Heart left ventricle (tissue), 16 donors: ENCODE results near the gene AGTRAP. TPM values are rescaled to one million over a fixed set of nuclear protein-coding genes. Genes with fewer than 3 reads are reported as not detected.

Experiments used
- ATAC-seq, 4 donors: fragments of 200-7000 bp; cut with Tn5 transposase; one replicate each; pipeline ENCODE4 v1.9.1; 2020 to 2022; ENCODE audit warnings: moderate library complexity in 4 of 4, mild to moderate bottlenecking in 3 of 4, moderate number of reproducible peaks in 1 of 4
- DNase-seq, 5 donors: peaks; one replicate each; pipeline ENCODE4 v3.0.0-alpha.2; 2020
- H3K27ac ChIP-seq, 12 donors: fragments of 200-600 bp; sonication (generic) in 4 of 12; one replicate each; pipeline versions ENCODE4 v1.5.0 to v1.8.0; 2016 to 2022; ENCODE audit warnings: mild to moderate bottlenecking in 2 of 12
- H3K27me3 ChIP-seq, 9 donors: fragments of 200-600 bp; sonication (generic) in 2 of 9; one replicate each; pipeline versions ENCODE4 v1.5.1 to v1.8.0; 2016 to 2022; ENCODE audit warnings: mild to moderate bottlenecking in 3 of 9
- H3K36me3 ChIP-seq, 9 donors: fragments of 200-600 bp; sonication (generic) in 2 of 9; one replicate each; pipeline versions ENCODE4 v1.5.0 to v1.8.0; 2018 to 2022; ENCODE audit warnings: mild to moderate bottlenecking in 2 of 9
- H3K4me1 ChIP-seq, 12 donors: fragments of 200-600 bp; sonication (generic) in 4 of 12; one replicate each; pipeline versions ENCODE4 v1.5.0 to v1.8.0; 2016 to 2022; ENCODE audit warnings: mild to moderate bottlenecking in 3 of 12
- H3K4me3 ChIP-seq, 12 donors: fragments of 200-600 bp; sonication (generic) in 4 of 12; one replicate each; pipeline versions ENCODE4 v1.5.0 to v1.8.0; 2017 to 2022; ENCODE audit warnings: mild to moderate bottlenecking in 9 of 12, moderate library complexity in 4 of 12
- H3K9me3 ChIP-seq, 12 donors: fragments of 200-600 bp; sonication (generic) in 4 of 12; one replicate each; pipeline versions ENCODE4 v1.5.0 to v1.8.0; 2016 to 2022; ENCODE audit warnings: mild to moderate bottlenecking in 1 of 12
- CTCF ChIP-seq, 12 donors: fragments of 200-600 bp; sonication (generic) in 4 of 12; IDR thresholded peaks; one replicate each; pipeline versions ENCODE4 v1.5.0 to v1.8.0; 2018 to 2022; ENCODE audit warnings: antibody characterized with exemption in 12 of 12, mild to moderate bottlenecking in 5 of 12
- POLR2A ChIP-seq, 2 donors: fragments of 450-650 bp; IDR thresholded peaks; one replicate each; pipeline ENCODE4 v1.6.1; 2017; ENCODE audit warnings: antibody characterized with exemption in 2 of 2, mild to moderate bottlenecking in 2 of 2, moderate library complexity in 2 of 2
- WGBS, 4 donors: extraction: QIAGEN DNeasy Blood & Tissue Kit in 2 of 4; methylation state at CpG; one replicate each; pipeline versions ENCODE4 v1.1.5 to v1.1.7; 2013 to 2018; 5-methylcytosine and 5-hydroxymethylcytosine counted together
- intact Hi-C, 10 donors: fragments of 100-400 bp; cut with DNase I; formaldehyde crosslinking; loops; one replicate each; pipeline versions ENCODE4 v1.11.1 to v1.14.2; 2022
- polyA plus RNA-seq, 2 donors: library from polyadenylated mRNA; stranded (reverse); fragments of 200-250 nt; gene quantifications; one replicate each; pipeline ENCODE4 v1.2.3, GENCODE V29; 2013
- total RNA-seq, 9 donors: library from RNA; depleted of rRNA in 2 of 9; stranded (reverse); fragments of >200 nt in 2 of 9; fragmentation: NEBNext Ultra II Directional in 3 of 9; extraction: Animal tissue kit (Norgen Biotek cat#: 25700) in 3 of 9; gene quantifications; one replicate each; pipeline versions ENCODE4 v1.1.0 to v1.2.4, GENCODE V29; 2016 to 2023
- donor health status: ischemic (EF 13 %, LVEDD 7.1; RV severe dilation, severe dysfunction).
- donor health status: healthy with polysubstance abuse.
- donor health status: DM: no; HTN: yes; CAD: no.
- donor health status: DM: no; HTN: no; CAD: no.
- donor health status: ischemic (EF 25% LVEDD 6.9; RV normal size, moderate dysfunction).
- donor health status: ischemic (EF 25% LVEDD 5.7; RV mildly dilated, moderate dysfunction).
- donor health status: healthy.
- donor health status: DM: yes; HTN: yes; CAD: no.
- donor health status: ischemic (EF 35%, LVEDD 5.7; RV mildly dilated, moderate dysfunction).
- donor health status: nonischemic (EF 11% LVEDD 7.7; RV severe dilation, severe dysfunction).
- donor health status: DM: yes; HTN: yes; CAD: no.
- donor health status: PGD.
- donor health status: ischemic (EF 29% LVEDD 5.4; RV normal size, mild dysfunction).
- donor health status: nonischemic (EF 23%, LVEDD 6.1; RV moderate dilation, normal function).

AGTRAP gene
- total and polyA plus RNA-seq, 11 donors, result 11.8 to 134 (median 24.5) TPM

GRCh38 chr1:11738783-11739182 lies 2.8 kb downstream of the AGTRAP start:
- TF ChIP-seq POLR2A (IDR thresholded peaks at IDR 0.05) (no peak), CTCF (IDR thresholded peaks at IDR 0.05) (no peak)
- peaks cover 5 to 64% (median 18%) of the 10 kb centered on the region in 12 donors for H3K4me1 ChIP-seq

GRCh38 chr1:11740258-11741192 lies 4.6 kb downstream of the AGTRAP start:
- Histone ChIP-seq H3K27me3 (no peaks in the 10 kb centered on the region), H3K27ac (peak overlapping the region in 1 of 12 donors; percentile 15), H3K4me1 (peaks cover 3 to 58% (median 13%) of the 10 kb centered on the region in 12 donors), H3K36me3 (peaks cover 0 to 2% (median 0%) of the 10 kb centered on the region in 9 donors), H3K4me3 (no peak overlapping the region), H3K9me3 (no peaks in the 10 kb centered on the region)
- intact Hi-C loops, result no loop called here
- WGBS, 4 donors, result 53 to 67% (median 64%) methylated on average over 15 of the region's 15 CpGs
- ATAC-seq (no peak), DNase-seq (no peak)
- TF ChIP-seq CTCF (IDR thresholded peaks at IDR 0.05) (no peak), POLR2A (IDR thresholded peaks at IDR 0.05) (no peak)

More at GRCh38 chr1:11738783-11739182, 2.8 kb downstream of the AGTRAP start:
- no peak for ATAC-seq
- intact Hi-C loops, result loop anchor here in 9 of 10 donors (5.0 to 10.0 kb wide), 5 partner anchors 44 to 69 kb away; partner anchors contain the start of genes CLCN6 (in 5 of the 9) and MTHFR (in 5 of the 9)
- no peaks in the 10 kb centered on the region for H3K36me3 ChIP-seq
- no peak for DNase-seq
- peak overlapping the region in 1 of 12 donors; percentile 96 for H3K27ac ChIP-seq
- H3K9me3 ChIP-seq, result no peaks in the 10 kb centered on the region
- H3K27me3 ChIP-seq, result no peaks in the 10 kb centered on the region
- WGBS, 4 donors, result 84 to 87% (median 85%) methylated on average over 5 to 6 of the region's 6 CpGs
- H3K4me3 ChIP-seq, result no peak overlapping the region

GRCh38 chr1:11741482-11741881 lies 5.5 kb downstream of the AGTRAP start:
- Histone ChIP-seq H3K27me3 (no peaks in the 10 kb centered on the region), H3K4me3 (peak overlapping the region in 1 of 12 donors; percentile 9), H3K4me1 (peaks cover 0 to 55% (median 13%) of the 10 kb centered on the region in 12 donors), H3K9me3 (no peaks in the 10 kb centered on the region), H3K36me3 (peaks cover 0 to 11% (median 4%) of the 10 kb centered on the region in 9 donors), H3K27ac (no peak overlapping the region)
- ATAC-seq, result no peak
- no peak for TF ChIP-seq POLR2A (IDR thresholded peaks at IDR 0.05)
- TF ChIP-seq CTCF (IDR thresholded peaks at IDR 0.05), result no peak
- DNase-seq, result no peak
- intact Hi-C loops, result no loop called here
- 91 to 96% (median 92%) methylated on average over 4 of the region's 4 CpGs for WGBS, 4 donors

- DNase-seq (no peak), ATAC-seq (no peak)
- intact Hi-C loops, result no loop called here
- 78 to 96% (median 87%) methylated on average over 5 of the region's 5 CpGs for WGBS, 4 donors
- peaks cover 0 to 51% (median 12%) of the 10 kb centered on the region in 12 donors for H3K4me1 ChIP-seq
- no peak overlapping the region for H3K4me3 ChIP-seq
- H3K27me3 ChIP-seq, result no peaks in the 10 kb centered on the region
- H3K36me3 ChIP-seq, result peaks cover 0 to 17% (median 4%) of the 10 kb centered on the region in 9 donors
- TF ChIP-seq POLR2A (IDR thresholded peaks at IDR 0.05), result no peak
- no peak for TF ChIP-seq CTCF (IDR thresholded peaks at IDR 0.05)
- H3K27ac ChIP-seq, result no peak overlapping the region
- no peaks in the 10 kb centered on the region for H3K9me3 ChIP-seq
Observed at GRCh38 chr1:11741919-11742558, 6.1 kb downstream of the AGTRAP start.
